ENCODE data around the gene TEX29.

Gene TEX29

DNA sequence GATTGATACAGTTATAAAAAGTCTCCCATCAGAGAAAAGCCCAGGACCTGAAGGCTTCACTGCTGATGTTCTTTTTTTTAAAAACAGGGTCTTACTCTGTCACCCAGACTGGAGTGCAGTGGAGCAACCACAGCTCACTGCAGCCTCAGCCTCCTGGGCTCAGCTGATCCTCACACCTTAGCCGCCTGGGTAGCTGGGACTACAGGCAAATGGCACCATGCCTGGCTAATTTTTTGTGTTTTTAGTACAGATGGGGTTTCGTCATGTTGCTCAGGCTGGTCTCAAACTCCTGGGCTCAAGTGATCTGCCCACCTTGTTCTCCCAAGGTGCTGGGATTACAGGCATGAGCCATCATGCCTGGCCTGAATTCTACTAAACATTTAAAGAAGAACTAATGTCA lies 33.1 kb downstream of the TEX29 start:
- Histone ChIP-seq H3K9ac (ENCODE audit: low read length) (no peak overlapping the region), H3K9me2 (replicated peaks; ENCODE audit: insufficient read depth, low read length) (no peaks in the 10 kb centered on the region), H3K9me3 (replicated peaks; ENCODE audit: insufficient read depth, low read length) (no peaks in the 10 kb centered on the region), H3K27me3 (replicated peaks; ENCODE audit: insufficient read depth, low read length) (no peaks in the 10 kb centered on the region), H3F3A (ENCODE audit: insufficient read depth, low read length) (no peaks in the 10 kb centered on the region), H3K36me3 (replicated peaks; ENCODE audit: insufficient read depth, low read length) (no peaks in the 10 kb centered on the region), H2AFZ (ENCODE audit: low read length) (no peak overlapping the region), H3K27ac (ENCODE audit: low read length) (no peak overlapping the region), H3K4me2 (ENCODE audit: low read depth, low read length) (no peak overlapping the region), H4K20me1 (ENCODE audit: insufficient read depth, low read length) (no peaks in the 10 kb centered on the region), H3K4me1 (ENCODE audit: low read length) (no peaks in the 10 kb centered on the region), H3K4me3 (ENCODE audit: low read length) (no peak overlapping the region), H3K79me2 (ENCODE audit: low read length) (no peaks in the 10 kb centered on the region)
- TF ChIP-seq, protein P1, sequence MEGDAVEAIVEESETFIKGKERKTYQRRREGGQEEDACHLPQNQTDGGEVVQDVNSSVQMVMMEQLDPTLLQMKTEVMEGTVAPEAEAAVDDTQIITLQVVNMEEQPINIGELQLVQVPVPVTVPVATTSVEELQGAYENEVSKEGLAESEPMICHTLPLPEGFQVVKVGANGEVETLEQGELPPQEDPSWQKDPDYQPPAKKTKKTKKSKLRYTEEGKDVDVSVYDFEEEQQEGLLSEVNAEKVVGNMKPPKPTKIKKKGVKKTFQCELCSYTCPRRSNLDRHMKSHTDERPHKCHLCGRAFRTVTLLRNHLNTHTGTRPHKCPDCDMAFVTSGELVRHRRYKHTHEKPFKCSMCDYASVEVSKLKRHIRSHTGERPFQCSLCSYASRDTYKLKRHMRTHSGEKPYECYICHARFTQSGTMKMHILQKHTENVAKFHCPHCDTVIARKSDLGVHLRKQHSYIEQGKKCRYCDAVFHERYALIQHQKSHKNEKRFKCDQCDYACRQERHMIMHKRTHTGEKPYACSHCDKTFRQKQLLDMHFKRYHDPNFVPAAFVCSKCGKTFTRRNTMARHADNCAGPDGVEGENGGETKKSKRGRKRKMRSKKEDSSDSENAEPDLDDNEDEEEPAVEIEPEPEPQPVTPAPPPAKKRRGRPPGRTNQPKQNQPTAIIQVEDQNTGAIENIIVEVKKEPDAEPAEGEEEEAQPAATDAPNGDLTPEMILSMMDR (IDR thresholded peaks at IDR 0.05; ENCODE audit: low read length), result no peak
- TF ChIP-seq EZH2phosphoT487 (IDR thresholded peaks at IDR 0.05; ENCODE audit: low read length) (no peak), EZH2 (optimal IDR thresholded peaks at IDR 0.05; ENCODE audit: low read depth, low read length) (no peak)
- no peak for DNase-seq

DNA sequence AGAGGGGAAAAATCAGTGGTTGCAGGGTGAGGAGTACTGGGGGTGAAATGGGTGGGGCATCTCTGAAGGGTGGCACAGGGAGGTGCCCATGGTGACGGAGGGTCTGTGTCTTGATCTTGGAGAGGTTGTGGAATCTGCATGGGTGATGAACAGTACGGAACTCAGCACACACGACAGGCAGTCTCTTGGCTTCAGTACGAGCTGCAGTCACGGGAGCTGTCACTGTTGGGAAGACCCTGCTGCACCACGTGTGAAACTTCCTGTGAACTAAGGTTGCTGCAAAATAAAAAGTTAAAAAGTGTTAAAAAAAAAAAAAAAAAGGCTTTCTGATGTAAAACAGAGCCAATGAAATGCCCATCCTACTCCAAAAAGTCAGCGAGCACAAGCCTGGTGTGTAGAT lies 34.3 kb downstream of the TEX29 start:
- H3K9me3 ChIP-seq (replicated peaks; ENCODE audit: insufficient read depth, low read length), result no peaks in the 10 kb centered on the region
- no peak overlapping the region for H3K4me3 ChIP-seq (ENCODE audit: low read length)
- no peaks in the 10 kb centered on the region for H3K36me3 ChIP-seq (replicated peaks; ENCODE audit: insufficient read depth, low read length)
- no peaks in the 10 kb centered on the region for H3F3A ChIP-seq (ENCODE audit: insufficient read depth, low read length)
- no peaks in the 10 kb centered on the region for H3K4me1 ChIP-seq (ENCODE audit: low read length)
- H3K27me3 ChIP-seq (replicated peaks; ENCODE audit: insufficient read depth, low read length), result no peaks in the 10 kb centered on the region
- H3K9me2 ChIP-seq (replicated peaks; ENCODE audit: insufficient read depth, low read length), result no peaks in the 10 kb centered on the region
- H3K9ac ChIP-seq (ENCODE audit: low read length), result no peak overlapping the region
- TF ChIP-seq, protein P1 (IDR thresholded peaks at IDR 0.05; ENCODE audit: low read length), result no peak
- TF ChIP-seq EZH2 (optimal IDR thresholded peaks at IDR 0.05; ENCODE audit: low read depth, low read length) (no peak), EZH2phosphoT487 (IDR thresholded peaks at IDR 0.05; ENCODE audit: low read length) (no peak)
- DNase-seq, result no peak
- no peak overlapping the region for H3K27ac ChIP-seq (ENCODE audit: low read length)
- no peaks in the 10 kb centered on the region for H3K79me2 ChIP-seq (ENCODE audit: low read length)
- H2AFZ ChIP-seq (ENCODE audit: low read length), result no peak overlapping the region
- no peaks in the 10 kb centered on the region for H4K20me1 ChIP-seq (ENCODE audit: insufficient read depth, low read length)
- no peak overlapping the region for H3K4me2 ChIP-seq (ENCODE audit: low read depth, low read length)

DNA sequence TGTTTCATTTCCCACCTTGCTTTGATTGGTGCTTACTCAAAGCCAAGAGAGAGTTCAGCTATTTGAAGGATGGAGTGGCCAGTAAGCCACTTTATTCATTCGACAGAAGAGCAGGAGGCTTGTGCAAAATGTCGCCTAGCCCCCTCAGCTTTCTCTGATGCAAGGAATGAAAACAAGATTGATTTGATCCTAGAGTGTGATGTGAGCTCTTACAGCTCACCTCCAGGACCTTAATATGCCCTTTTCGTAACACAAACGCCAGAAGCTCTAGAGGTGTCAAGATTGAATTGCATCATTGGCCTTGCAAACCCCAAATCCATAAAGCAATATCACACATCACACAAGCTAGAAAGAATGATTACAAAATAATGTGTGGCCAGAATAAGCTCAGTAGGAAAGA lies 36.4 kb downstream of the TEX29 start:
- DNase-seq, result no peak

More for the DNA sequence above, 36.4 kb downstream of the TEX29 start:
- Histone ChIP-seq H3K9me3 (replicated peaks; ENCODE audit: insufficient read depth, low read length) (no peaks in the 10 kb centered on the region), H3K36me3 (replicated peaks; ENCODE audit: insufficient read depth, low read length) (no peaks in the 10 kb centered on the region), H2AFZ (ENCODE audit: low read length) (no peak overlapping the region), H4K20me1 (ENCODE audit: insufficient read depth, low read length) (no peaks in the 10 kb centered on the region), H3F3A (ENCODE audit: insufficient read depth, low read length) (no peaks in the 10 kb centered on the region), H3K9me2 (replicated peaks; ENCODE audit: insufficient read depth, low read length) (no peaks in the 10 kb centered on the region), H3K27ac (ENCODE audit: low read length) (no peak overlapping the region), H3K4me3 (ENCODE audit: low read length) (no peak overlapping the region), H3K4me2 (ENCODE audit: low read depth, low read length) (no peak overlapping the region), H3K27me3 (replicated peaks; ENCODE audit: insufficient read depth, low read length) (no peaks in the 10 kb centered on the region), H3K9ac (ENCODE audit: low read length) (no peak overlapping the region), H3K79me2 (ENCODE audit: low read length) (no peaks in the 10 kb centered on the region), H3K4me1 (ENCODE audit: low read length) (no peaks in the 10 kb centered on the region)
- TF ChIP-seq EZH2 (optimal IDR thresholded peaks at IDR 0.05; ENCODE audit: low read depth, low read length) (no peak), EZH2phosphoT487 (IDR thresholded peaks at IDR 0.05; ENCODE audit: low read length) (no peak)
- TF ChIP-seq, protein P1 (IDR thresholded peaks at IDR 0.05; ENCODE audit: low read length), result no peak

Measured in MM.1S (cell line).